HG03460 (cell line): ENCODE data around the gene PADI3.

Source experiments
- ATAC-seq: cut with Tn5 transposase; IDR thresholded peaks from one replicate; pipeline ENCODE4 v1.9.1; 2021; ENCODE audit not compliant: unreplicated experiment

The PADI3 gene

DNA sequence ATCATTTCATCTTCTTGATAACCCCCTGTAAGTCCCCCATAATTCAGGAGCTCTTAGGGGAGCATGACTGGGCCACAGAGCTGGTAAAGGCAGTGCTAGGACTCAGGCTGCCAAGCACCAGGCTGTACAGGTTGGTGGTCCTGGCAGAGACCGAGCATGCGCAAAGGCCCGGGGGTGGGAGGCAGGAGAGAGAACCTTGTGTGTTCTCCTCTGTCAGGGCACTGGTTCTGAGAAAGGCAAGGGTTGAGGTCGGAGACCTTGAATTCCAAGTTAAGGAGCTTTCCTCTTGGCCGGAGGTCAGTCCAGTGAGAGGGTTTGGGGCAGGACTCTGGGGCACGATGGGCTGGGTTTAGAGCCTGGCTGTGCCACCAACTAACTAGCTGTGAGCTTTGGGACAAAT, 23.2 kb downstream of the PADI3 start:
- ATAC-seq = no peak

DNA sequence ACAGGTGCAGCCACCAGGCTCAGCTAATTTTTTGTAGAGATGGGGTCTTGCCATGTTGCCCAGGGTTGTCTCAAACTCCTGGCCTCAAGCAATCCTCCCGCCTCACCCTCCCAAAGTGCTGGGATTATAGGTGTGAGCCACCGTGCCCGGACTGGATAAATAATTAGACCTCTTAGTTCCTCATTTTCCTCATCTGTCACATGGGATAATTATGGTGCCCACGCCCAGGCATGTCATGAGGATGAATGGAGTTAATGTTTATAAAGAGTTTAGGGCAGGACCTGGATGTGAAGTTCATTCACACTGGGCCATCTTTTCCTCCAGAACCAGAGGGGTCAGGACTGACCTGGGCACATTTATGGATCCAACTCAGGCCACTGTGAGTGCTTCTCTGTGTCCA, 23.7 kb downstream of the PADI3 start:
- no peak for ATAC-seq

DNA sequence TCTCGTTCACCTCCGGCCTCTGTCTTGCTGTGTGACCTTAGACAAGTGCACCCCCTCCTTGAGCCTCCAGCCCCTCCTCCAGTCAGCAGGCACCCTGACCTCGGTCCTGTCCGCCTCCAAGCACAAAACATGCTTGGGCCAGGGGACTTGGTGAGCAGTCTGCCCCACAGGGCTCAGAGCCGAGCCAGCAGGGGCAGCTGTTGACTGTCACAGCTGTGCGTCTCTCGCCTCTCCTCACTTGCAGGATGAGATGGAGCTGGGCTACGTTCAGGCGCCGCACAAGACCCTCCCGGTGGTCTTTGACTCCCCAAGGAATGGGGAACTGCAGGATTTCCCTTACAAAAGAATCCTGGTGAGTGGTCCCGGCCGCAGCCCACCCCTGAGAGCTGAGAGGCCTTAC, 24.2 kb downstream of the PADI3 start:
- ATAC-seq = no peak

DNA sequence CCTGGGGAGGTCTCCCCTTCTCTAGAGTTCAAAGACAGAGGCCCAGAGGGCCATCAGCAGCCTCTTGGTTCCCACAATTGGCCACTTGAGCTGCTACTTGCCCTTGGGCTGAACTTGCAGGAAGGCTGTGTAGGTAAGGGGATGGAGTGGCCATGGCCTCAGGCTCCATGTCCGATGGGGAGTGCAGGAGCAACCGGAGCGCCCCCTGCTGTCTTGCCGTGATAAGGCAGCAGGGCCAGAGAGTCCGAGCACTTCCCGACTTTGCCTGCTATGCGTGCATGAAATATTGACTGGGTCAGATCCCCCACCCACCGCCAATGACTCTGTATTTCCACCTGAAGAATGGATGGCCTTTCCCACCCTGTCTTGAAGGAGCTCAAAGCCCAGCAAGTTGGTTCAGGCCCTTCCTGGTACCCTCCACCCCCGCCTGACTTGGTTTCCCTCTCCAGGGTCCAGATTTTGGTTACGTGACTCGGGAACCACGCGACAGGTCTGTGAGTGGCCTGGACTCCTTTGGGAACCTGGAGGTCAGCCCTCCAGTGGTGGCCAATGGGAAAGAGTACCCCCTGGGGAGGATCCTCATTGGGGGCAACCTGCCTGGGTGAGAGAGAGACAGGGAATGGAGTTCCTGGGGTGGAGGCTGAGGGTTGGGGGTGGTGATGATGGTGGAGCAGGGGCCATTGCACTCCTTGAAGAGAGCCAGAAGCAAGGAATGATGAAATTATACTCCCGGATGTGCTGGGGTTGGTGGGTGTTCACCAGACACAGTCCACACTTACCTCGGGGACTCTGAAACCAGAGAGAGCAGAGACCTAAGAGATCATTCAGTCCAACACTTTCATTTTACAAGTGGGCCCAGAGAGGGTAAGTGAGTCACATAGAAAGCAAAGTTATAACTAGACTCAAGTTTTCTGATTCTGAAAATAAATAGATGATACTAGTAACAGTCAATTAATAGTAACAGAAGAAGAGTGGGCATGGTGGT, 25.6 kb downstream of the PADI3 start:
- no peak for ATAC-seq

DNA sequence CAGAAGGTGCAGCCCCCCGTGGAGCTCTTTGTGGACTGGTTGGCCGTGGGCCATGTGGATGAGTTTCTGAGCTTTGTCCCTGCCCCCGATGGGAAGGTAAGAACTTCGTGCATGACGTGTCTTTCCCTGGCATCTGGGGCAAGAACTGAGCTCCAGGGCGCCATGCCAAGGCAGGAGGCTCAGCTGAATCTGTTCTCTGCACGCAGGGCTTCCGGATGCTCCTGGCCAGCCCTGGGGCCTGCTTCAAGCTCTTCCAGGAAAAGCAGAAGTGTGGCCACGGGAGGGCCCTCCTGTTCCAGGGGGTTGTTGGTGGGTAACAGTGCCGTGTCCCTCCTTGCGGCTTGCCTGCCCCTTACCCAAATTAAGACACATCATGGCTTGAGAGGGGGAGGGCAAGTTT, 27.7 kb downstream of the PADI3 start:
- no peak for ATAC-seq

DNA sequence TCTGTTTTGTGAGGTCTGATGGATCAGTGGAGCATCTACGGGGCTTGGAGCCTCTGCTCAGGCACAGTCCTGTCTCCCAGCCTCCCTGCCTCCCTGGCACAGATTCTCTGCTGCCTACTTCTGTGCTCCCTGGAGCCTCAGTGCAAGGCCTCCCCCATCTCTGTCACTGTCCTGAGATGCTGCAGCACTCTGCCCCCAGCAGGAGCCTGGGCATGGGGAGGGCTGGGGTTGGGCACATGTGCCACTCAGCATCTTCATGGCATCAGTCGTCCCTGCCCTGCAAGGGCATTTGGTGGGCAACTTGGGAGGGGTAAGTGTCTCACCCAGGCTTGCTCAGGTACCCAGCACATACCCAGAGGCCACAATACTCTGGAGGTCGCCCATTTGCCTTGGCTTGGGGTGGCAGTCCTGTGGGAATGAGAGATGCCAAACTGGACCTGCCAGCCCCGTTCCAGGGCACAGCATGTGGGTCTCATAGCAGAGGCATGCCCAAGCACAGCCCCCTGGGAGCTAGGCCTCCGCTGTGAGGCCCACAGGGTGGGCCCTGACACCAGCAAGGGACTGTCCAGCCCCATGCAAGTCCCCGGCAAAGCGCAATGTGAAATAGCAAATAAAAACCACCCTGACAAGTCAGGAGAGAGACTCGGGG, 28.7 kb downstream of the PADI3 start:
- ATAC-seq = no peak

DNA sequence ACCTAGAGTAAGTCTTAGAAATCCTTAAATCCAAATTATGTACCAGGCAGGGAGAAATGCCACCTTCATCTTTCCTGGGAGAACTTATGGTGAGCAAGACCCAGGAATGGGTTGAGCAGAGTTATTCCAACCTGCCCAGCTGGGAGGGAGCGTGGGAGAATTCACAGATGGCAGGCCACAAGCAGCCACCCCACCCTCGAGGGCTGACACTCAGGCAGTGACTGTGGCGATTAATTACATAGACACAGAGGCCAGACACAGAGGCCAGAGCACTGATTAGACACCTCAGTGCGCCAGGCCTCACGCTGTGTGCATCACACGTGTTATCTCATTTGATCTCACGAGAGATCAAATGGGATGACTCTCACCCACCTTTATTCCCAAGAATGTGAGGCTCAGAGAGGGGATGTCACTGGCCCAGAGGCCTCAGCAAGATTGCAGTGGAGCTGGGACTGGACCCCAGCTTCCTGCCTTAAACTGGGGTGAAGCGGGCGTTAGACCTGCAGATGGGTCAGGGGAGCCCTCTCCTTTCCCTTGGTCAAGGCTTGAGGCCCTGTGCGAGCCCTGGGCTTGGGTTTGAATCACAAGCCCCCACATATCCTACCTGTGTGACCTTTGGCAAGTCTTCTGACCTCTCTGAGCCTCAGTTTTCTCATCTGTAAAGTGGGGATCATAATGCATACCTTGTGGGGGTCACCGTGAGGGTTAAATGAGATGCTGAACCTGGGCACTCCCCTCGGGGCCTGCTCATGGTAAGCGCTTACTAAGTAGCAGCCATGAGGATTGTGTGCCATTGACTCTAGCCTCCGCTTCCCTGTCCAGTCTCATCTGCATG, 30.3 kb downstream of the PADI3 start:
- ATAC-seq = no peak

DNA sequence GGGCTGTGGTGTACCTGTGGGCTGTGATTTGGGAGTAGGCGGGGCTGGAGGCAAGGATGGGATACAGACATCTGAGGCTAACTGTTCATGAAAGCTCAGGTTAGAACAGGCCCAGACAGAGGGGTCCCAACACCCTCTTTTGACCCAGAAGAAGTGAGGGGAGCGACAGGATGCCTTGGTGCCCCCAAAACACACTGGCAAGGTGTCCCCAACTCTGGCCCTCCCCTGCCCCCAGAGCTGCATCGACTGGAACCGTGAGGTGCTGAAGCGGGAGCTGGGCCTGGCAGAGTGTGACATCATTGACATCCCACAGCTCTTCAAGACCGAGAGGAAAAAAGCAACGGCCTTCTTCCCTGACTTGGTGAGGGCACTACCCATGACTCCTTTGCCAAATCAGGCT, 31.5 kb downstream of the PADI3 start:
- no peak for ATAC-seq

DNA sequence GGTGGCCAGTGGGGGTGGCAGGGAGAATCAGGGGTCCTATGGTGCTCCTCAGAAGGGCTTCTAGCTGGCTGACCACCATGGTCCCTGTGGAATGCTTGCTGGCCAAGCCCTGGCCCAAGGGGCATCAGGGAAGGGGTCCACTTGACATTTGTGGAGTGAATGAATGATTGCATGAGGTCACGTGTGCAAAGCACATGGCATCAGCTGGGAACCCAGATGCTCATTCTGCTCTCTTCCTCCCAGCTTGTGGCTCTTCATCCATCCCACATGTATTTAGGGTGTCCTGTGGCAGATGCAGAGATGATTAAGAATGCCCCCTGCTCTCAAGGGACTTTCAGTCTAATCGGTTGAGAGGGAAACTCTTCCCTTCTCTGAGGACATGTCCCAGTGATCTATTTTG, 32.0 kb downstream of the PADI3 start:
- no peak for ATAC-seq

DNA sequence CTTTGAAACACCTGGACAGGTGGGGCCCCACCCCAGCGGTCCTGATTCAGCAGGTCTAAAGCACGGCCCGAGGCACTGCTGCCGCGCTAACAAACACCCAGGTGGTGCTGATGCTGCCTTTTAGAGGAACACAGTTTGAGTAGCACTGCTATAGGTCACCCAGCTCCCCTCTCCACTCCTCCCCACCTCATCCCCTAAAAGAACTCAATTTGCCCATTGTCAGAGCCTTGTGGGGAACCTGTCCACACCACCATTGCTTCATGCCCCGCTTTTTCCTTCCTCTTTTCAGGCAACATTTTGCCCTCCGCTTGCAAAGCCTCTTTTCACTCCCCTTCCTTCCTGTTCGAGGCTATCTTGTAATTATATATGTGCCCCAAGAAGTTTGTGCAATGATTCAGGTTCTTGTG, 32.9 kb downstream of the PADI3 start:
- no peak for ATAC-seq

DNA sequence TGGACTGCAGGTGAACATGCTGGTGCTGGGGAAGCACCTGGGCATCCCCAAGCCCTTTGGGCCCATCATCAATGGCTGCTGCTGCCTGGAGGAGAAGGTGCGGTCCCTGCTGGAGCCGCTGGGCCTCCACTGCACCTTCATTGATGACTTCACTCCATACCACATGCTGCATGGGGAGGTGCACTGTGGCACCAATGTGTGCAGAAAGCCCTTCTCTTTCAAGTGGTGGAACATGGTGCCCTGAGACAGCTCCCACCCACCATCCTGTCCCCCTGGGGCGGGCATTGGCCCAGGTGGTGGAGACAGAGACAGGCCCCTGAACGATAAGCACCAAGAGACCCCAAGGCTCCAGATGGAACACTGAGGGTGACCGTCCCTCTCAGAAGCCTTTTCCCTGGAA, 33.9 kb downstream of the PADI3 start:
- no peak for ATAC-seq

DNA sequence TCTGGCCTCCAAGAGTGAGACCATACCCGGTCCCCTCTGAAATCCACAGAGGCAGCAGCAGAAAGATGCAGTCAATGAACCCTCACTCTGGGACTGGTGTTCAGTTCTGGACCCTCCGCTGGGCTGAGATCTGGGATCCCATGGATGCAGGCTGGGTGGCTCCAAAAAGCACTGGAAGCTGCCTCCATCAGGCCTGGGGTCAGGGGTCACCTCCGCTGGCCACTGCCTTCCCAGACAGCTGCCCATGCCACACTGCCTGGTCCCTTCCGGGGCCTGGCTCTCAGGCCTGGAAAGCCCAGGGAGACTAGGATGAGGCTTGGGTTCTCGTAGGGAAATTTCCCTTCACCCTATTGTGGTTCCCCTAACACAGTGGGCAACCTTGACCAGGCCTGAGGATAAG, 37.7 kb downstream of the PADI3 start:
- ATAC-seq = no peak

DNA sequence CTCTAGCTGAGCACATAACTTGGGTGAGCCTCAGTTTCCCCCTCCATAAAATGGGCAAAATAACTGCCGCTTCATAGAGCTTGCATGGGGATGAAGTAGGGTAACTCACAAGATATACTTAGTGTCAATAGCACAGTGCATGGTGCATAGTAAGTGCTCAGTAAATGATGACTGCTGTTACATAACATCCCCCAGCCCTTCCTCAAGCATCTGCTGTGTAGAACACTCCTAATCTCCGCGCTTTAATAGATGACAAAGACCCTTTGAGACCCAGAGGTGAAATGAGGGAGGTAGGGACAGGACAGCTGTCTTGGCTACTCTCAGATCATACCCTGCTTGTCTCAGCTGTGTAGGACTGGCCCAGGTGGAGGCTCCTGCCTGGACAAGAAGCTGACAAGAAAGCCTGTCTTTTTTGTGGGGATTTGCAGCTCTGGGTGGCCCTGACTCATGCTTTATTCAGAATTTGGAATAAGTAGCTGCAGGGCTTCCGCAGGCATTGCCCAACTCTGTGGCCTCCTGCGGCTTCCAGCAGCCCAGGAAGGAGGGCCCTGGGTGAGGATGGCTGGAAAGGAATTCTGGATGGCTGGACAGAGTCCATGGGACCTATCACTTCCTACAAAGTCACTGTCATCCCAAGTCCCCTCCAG, 38.4 kb downstream of the PADI3 start:
- ATAC-seq = no peak

DNA sequence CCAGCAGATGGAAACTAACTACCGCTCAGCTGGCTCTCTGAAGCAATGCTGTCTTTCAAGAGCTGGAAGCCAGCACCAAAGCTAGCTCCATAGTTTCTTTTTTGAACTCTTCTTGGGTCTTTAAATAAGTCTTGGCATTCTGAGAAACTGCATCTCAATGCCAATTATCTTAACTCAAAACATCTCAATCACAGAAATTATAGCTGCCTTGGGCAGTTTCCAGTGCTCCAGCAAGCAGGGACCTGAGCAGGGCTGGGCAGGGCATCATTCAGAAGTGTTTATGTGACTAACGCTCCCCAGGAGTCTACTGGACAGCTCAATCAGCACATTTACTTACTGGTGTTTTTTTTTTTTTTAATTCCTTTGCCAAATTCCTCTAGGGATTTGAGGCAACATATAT, 40.8 kb downstream of the PADI3 start:
- no peak for ATAC-seq

DNA sequence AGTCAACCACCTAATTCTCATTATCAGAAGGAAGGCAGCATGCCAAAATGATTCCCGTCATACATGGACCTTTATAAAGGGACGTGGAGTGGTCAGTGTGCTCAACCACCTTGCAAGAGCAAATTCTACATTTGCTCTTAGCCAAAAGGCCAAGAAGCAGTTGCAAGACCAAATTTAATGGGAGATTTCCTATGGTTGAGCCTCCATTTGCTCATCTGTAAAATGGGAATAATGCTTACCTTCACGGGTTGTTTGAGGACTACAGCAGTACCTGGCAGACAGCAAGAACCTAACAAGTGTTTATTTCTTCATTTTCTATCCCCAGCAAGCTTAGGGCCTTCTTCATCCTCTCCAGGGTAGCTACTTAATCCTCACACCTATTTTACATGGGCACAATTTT, 41.7 kb downstream of the PADI3 start:
- ATAC-seq = no peak

DNA sequence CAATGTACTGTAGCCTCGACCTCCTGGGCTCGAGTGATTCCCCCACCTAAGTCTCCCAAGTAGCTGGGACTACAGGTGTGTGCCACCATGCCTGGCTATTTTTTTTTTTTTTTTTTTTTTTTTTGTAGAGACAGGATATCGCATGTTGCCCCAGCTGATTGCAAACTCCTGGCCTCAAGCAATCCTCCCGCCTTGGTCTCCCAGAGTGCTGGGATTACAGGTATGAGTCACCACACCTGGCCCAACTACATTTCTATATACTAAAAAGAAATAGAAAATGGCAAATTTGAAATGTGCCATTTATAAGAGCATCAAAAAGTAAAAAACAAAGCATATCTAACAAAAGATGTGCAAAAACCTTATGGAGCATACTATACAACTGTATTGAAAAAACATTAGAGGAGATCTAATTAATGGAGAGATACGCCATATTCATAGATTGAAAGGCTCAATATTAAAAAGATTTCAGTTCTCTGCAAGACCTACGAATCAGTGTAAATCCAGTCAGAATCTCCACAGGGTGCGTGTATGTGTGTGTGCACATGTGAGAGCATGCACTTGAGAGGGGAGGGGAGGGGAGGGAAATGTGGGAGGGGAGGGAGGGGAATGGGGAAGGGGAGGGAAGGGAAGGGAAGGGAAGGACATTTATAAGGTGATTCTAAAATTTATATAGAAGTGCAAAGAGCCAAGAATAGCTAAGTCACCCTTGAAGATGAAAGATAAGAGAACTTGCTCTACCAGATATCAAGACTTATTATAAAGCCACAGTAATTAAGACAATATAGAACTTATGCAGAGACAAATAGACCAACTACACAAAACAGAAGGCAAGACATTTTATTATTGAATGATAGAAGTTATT, 43.6 kb downstream of the PADI3 start:
- ATAC-seq = no peak

DNA sequence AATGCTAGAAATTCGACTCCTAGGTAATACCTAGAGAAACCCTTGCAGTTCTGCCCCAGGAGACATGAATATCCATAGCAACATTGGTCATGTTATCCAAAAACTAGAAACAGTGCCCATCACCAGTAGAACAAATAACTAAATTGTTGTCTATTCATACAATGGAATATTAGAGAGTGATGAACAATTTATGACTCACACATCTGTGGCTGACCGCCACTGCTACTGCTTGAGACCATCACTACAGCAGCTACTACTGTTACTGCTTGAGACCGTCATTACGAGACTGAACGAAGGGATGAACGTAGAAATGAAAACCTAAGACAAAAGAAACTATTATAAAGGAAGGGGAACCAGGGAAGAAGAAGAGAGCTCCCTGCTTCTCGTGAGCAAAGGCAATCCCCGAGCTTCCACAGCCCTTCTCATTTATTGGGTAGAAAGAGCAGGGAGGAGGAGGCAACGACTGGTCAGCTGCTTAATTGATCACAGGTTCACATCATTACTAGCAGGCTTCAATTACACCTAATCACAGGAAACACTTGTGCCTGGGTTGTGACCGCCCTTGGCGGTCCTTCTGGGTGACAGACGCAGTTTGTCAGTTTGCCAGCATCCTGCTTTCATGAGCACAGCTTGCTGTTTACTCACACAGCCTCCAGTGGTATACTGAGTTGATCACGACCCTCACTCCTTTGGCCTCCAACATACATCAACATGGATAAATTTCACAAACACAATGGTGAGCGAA, 45.0 kb downstream of the PADI3 start:
- ATAC-seq = no peak

DNA sequence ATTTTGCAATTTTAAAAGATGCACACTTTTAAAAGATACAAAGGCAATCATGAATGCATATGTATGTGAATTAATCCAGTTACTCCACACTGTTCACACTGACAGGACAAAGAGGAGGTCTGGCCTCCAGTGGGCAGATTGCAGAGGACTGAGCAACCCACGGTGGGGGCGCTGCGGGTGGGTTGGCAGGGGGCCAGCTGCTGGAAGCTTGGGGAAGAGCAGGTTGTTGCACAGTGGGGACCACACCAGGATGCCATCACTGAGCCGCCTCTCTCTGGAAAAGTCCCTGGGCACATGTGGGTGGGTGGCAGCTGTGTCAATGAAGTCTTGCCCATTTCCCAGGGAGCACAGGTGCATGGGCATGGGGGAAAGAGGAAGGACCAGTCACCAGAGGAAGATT, 46.4 kb downstream of the PADI3 start:
- no peak for ATAC-seq

DNA sequence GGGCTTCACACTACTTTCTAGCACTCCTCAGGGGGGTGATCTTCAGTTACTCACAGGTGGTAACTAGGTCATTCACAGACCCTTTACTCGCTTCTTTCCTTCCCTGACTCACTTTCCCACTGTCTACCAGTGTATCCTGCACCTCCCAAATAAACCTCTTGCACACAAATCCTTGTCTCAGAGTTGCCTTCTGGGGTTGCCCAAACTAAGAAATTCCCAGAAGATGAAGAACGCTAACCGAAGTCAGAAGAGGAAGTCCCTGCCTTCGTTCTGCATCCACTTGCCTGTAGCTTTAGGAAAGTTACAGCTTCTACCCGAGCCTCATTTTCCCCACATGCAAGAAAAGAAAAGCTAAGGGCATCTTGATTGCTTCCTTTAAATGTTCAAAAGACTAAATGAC, 47.2 kb downstream of the PADI3 start:
- ATAC-seq = no peak
